ENCODE results near the gene TIMM10B. TPM values are rescaled to one million over a fixed set of nuclear protein-coding genes. Genes with fewer than 3 reads are reported as not detected.

The TIMM10B gene
- total and polyA plus RNA-seq, 9 of the 15 experiments (the other 6 are each of a cell fraction or from before 2014, with no cell fraction given): 43.2 to 163 (median 57.0) TPM

- TF ChIP-seq RCOR1 (IDR thresholded peaks at IDR 0.05; ENCODE audit: borderline replicate concordance in 1 of 2, low read depth in 2 of 2, low read length in 2 of 2): peak in 1 of 2 experiments; percentile 19; a peak in 1 of 4 replicates
- no peak for TF ChIP-seq MYNN (IDR thresholded peaks at IDR 0.05)
- TF ChIP-seq MYNN (CRISPR knock-in tag; IDR thresholded peaks at IDR 0.05): no peak
- peak in 1 of 2 experiments; percentile 53; a peak in 2 of 4 replicates for TF ChIP-seq TRIM24 (IDR thresholded peaks at IDR 0.05)
- peak; percentile 10; the same call in 1 of the 2 replicates for TF ChIP-seq ARID1B (IDR thresholded peaks at IDR 0.05)
- no peak for TF ChIP-seq PATZ1 (CRISPR knock-in tag; IDR thresholded peaks at IDR 0.05; ENCODE audit: borderline replicate concordance)
- TF ChIP-seq TEAD1 (CRISPR knock-in tag; IDR thresholded peaks at IDR 0.05): peak in 1 of 2 experiments; percentile 79; a peak in 1 of 4 replicates
- peak; percentile 70 for TF ChIP-seq BRD9 (IDR thresholded peaks at IDR 0.05; ENCODE audit: low read depth, partially characterized antibody)
- TF ChIP-seq HDGF (IDR thresholded peaks at IDR 0.05): peak; percentile 92; the same call in 1 of the 2 replicates
- peak; percentile 89 for TF ChIP-seq REST (IDR thresholded peaks at IDR 0.05; ENCODE audit: borderline replicate concordance)
- no peak for TF ChIP-seq REST (CRISPR knock-in tag; IDR thresholded peaks at IDR 0.05; ENCODE audit: low read depth)
- peak; percentile 94 to 96 for TF ChIP-seq RAD21 (CRISPR knock-in tag; conservative IDR thresholded peaks at IDR 0.05 in 1 of 2, IDR thresholded peaks at IDR 0.05 in 1 of 2)
- no peak for TF ChIP-seq SUPT5H (IDR thresholded peaks at IDR 0.05)
- no peak for TF ChIP-seq CREM (IDR thresholded peaks at IDR 0.05; ENCODE audit: low read depth)
- peak; percentile 70 for TF ChIP-seq ZNF316 (IDR thresholded peaks at IDR 0.05)
- 0 out of 4 replicates have a peak, but pooled peaks have one; percentile 25 to 33 for TF ChIP-seq MNT (conservative IDR thresholded peaks at IDR 0.05)
- peak; percentile 51; the same call in 1 of the 2 replicates for TF ChIP-seq DPF2 (IDR thresholded peaks at IDR 0.05)
- TF ChIP-seq RFX5 (IDR thresholded peaks at IDR 0.05; ENCODE audit: low read depth, low read length): no peak
These were observed 50.0 kb downstream of the TIMM10B start (continued) for GRCh38 chr11:6531267-6531752.
